ENCODE data around the gene ERGIC1.
A peak's percentile ranks its signal among the peaks of the same experiment; 100 is the strongest.
"Not testable (repeated sequence)": the region's sequence is repeated elsewhere in the genome, so short reads cannot be mapped to it uniquely, and the experiment has no call there.

ERGIC1 gene

GRCh38 chr5:172805736-172806255, 28.3 kb upstream of the ERGIC1 start:
- Histone ChIP-seq H3K4me1 (ENCODE audit: control insufficient read depth, insufficient read depth, low read length) (no peaks in the 10 kb centered on the region), H3K9ac (ENCODE audit: low read length) (no peak overlapping the region), H3K4me3 (ENCODE audit: low read length) (no peak overlapping the region), H3K27ac (ENCODE audit: low read depth, low read length) (no peak overlapping the region), H3K36me3 (ENCODE audit: control insufficient read depth, insufficient read depth, low read length) (no peaks in the 10 kb centered on the region), H3K27me3 (ENCODE audit: control insufficient read depth, insufficient read depth, low read length) (no peaks in the 10 kb centered on the region)

GRCh38 chr5:172806897-172807672, 27.0 kb upstream of the ERGIC1 start:
- H3K4me3 ChIP-seq (ENCODE audit: low read length), result peak overlapping the region; percentile 29
- H3K4me1 ChIP-seq (ENCODE audit: control insufficient read depth, insufficient read depth, low read length), result no peaks in the 10 kb centered on the region
- peak overlapping the region; percentile 24 for H3K9ac ChIP-seq (ENCODE audit: low read length)

DNA sequence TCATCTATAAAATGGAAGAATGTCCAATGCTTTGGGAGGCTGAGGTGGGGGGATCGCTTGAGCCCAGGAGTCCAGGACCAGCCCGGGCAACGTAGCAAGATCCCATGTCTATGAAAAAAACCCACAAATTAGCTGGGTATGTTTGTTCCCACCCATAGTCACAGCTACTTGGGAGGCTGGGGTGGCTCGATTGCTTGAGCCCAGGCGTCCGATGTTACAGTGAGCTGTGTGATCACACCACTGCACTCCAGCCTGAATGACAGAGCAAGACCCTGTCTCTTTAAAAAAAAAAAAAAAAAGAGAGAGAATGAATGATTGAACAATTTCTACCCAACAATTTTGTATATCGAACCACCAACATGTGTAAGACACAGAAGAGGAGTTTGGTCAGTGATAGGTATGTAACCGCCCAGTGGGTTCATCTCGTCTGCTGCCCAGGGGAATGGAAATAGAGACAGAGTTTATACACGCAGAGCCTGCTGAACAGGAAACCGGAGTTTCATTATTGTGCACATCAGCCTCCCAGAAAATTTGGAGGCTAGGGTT, 26.2 kb upstream of the ERGIC1 start:
- no peak overlapping the region for H3K27ac ChIP-seq (ENCODE audit: low read depth, low read length)
- no peaks in the 10 kb centered on the region for H3K27me3 ChIP-seq (ENCODE audit: control insufficient read depth, insufficient read depth, low read length)
- H3K4me1 ChIP-seq (ENCODE audit: control insufficient read depth, insufficient read depth, low read length), result no peaks in the 10 kb centered on the region
- no peak overlapping the region for H3K9ac ChIP-seq (ENCODE audit: low read length)
- no peaks in the 10 kb centered on the region for H3K36me3 ChIP-seq (ENCODE audit: control insufficient read depth, insufficient read depth, low read length)
- H3K4me3 ChIP-seq (ENCODE audit: low read length), result peak overlapping the region; percentile 29

More at GRCh38 chr5:172806897-172807672, 27.0 kb upstream of the ERGIC1 start:
- peak overlapping the region; percentile 59 for H3K27ac ChIP-seq (ENCODE audit: low read depth, low read length)
- H3K36me3 ChIP-seq (ENCODE audit: control insufficient read depth, insufficient read depth, low read length), result no peaks in the 10 kb centered on the region
- H3K27me3 ChIP-seq (ENCODE audit: control insufficient read depth, insufficient read depth, low read length), result no peaks in the 10 kb centered on the region

- no peaks in the 10 kb centered on the region for H3K36me3 ChIP-seq (ENCODE audit: control insufficient read depth, insufficient read depth, low read length)
- H3K4me3 ChIP-seq (ENCODE audit: low read length), result no peak overlapping the region
- no peak overlapping the region for H3K9ac ChIP-seq (ENCODE audit: low read length)
- no peak overlapping the region for H3K27ac ChIP-seq (ENCODE audit: low read depth, low read length)
- H3K4me1 ChIP-seq (ENCODE audit: control insufficient read depth, insufficient read depth, low read length), result no peaks in the 10 kb centered on the region
- no peaks in the 10 kb centered on the region for H3K27me3 ChIP-seq (ENCODE audit: control insufficient read depth, insufficient read depth, low read length)
These were observed 24.3 kb upstream of the ERGIC1 start for GRCh38 chr5:172809774-172810173.

DNA sequence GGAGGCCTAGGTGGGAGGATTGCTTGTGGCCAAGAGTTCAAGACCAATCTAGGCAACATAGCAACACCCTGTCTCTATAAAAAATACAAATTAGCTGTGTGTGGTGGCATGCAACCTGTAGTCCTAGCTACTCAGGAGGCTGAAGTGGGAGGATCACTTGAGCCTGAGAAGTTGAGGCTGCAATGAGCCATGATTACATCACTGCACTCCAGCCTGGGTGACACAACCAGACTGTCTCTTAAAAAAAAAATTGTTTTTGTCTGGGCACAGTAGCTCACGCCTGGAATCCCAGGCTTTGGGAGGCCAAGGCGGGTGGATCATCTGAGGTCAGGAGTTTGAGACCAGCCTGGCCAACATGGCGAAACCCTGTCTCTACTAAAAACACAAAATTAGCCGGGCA, 23.1 kb upstream of the ERGIC1 start:
- not testable (repeated sequence) for H3K27ac ChIP-seq (ENCODE audit: low read depth, low read length); H3K27me3 ChIP-seq (ENCODE audit: control insufficient read depth, insufficient read depth, low read length); H3K4me1 ChIP-seq (ENCODE audit: control insufficient read depth, insufficient read depth, low read length); H3K4me3 ChIP-seq (ENCODE audit: low read length); H3K36me3 ChIP-seq (ENCODE audit: control insufficient read depth, insufficient read depth, low read length); H3K9ac ChIP-seq (ENCODE audit: low read length)

GRCh38 chr5:172815631-172816030, 18.4 kb upstream of the ERGIC1 start:
- no peak overlapping the region for H3K9ac ChIP-seq (ENCODE audit: low read length)
- H3K27me3 ChIP-seq (ENCODE audit: control insufficient read depth, insufficient read depth, low read length), result no peaks in the 10 kb centered on the region
- H3K27ac ChIP-seq (ENCODE audit: low read depth, low read length), result no peak overlapping the region
- no peaks in the 10 kb centered on the region for H3K36me3 ChIP-seq (ENCODE audit: control insufficient read depth, insufficient read depth, low read length)
- no peaks in the 10 kb centered on the region for H3K4me1 ChIP-seq (ENCODE audit: control insufficient read depth, insufficient read depth, low read length)
- H3K4me3 ChIP-seq (ENCODE audit: low read length), result no peak overlapping the region

DNA sequence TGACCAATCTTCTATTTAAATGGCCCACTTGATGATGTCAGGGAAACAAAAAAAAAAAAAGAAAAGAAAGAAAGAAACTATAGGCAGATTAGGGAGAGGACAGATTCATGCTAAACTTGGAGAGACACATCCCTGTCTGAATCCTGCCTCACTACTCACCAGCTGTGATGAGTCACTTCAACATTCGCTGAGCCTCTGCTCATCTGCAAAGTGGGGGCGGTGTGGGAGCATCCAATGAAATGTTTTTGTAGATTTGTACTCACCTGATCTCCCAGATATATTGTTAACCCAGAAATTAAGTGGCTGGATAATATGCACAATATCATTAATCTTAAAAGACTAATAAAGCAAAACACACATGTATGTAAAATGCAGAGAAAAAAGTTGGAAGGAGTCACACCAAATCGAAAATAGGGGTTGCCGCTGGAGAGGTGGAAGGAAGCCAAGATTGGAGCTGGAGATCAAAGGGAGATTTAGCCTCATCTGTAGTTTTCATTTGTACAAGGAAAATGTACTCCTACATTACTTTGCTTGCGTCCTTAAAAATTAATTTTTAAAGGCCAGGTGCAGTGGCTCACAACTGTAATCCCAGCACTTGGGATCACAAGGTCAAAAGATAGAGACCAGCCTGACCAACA, 17.0 kb upstream of the ERGIC1 start:
- Histone ChIP-seq H3K27ac (ENCODE audit: low read depth, low read length) (no peak overlapping the region), H3K27me3 (ENCODE audit: control insufficient read depth, insufficient read depth, low read length) (no peaks in the 10 kb centered on the region), H3K4me1 (ENCODE audit: control insufficient read depth, insufficient read depth, low read length) (no peaks in the 10 kb centered on the region)

DNA sequence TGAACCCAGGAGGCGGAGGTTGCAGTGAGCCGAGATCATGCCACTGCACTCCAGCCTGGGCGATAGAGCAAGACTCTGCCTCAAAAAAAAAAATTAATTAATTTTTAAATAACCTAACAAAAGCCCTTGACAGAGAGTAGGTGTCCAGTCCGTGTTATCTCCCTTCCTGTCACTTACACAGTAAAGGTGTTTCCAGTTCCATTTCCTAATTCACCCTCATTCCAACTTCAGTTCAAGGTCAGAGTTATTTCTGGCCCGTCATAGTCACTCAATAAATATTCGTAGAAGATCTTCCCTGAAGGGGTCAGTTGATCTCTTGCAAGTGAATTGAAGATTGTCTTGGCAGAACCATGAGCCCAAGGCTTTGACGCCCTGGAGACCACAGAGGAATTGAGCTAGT, 16.4 kb upstream of the ERGIC1 start:
- Histone ChIP-seq H3K4me3 (ENCODE audit: low read length) (no peak overlapping the region), H3K27me3 (ENCODE audit: control insufficient read depth, insufficient read depth, low read length) (no peaks in the 10 kb centered on the region), H3K36me3 (ENCODE audit: control insufficient read depth, insufficient read depth, low read length) (no peaks in the 10 kb centered on the region), H3K9ac (ENCODE audit: low read length) (no peak overlapping the region), H3K4me1 (ENCODE audit: control insufficient read depth, insufficient read depth, low read length) (no peaks in the 10 kb centered on the region), H3K27ac (ENCODE audit: low read depth, low read length) (no peak overlapping the region)

More for the DNA sequence above, 17.0 kb upstream of the ERGIC1 start:
- no peak overlapping the region for H3K4me3 ChIP-seq (ENCODE audit: low read length)
- no peaks in the 10 kb centered on the region for H3K36me3 ChIP-seq (ENCODE audit: control insufficient read depth, insufficient read depth, low read length)
- no peak overlapping the region for H3K9ac ChIP-seq (ENCODE audit: low read length)

- Histone ChIP-seq H3K4me1 (ENCODE audit: control insufficient read depth, insufficient read depth, low read length) (no peaks in the 10 kb centered on the region), H3K27ac (ENCODE audit: low read depth, low read length) (no peak overlapping the region), H3K27me3 (ENCODE audit: control insufficient read depth, insufficient read depth, low read length) (no peaks in the 10 kb centered on the region), H3K4me3 (ENCODE audit: low read length) (no peak overlapping the region), H3K9ac (ENCODE audit: low read length) (no peak overlapping the region), H3K36me3 (ENCODE audit: control insufficient read depth, insufficient read depth, low read length) (no peaks in the 10 kb centered on the region)
These were observed 16.0 kb upstream of the ERGIC1 start for GRCh38 chr5:172818081-172818480.

DNA sequence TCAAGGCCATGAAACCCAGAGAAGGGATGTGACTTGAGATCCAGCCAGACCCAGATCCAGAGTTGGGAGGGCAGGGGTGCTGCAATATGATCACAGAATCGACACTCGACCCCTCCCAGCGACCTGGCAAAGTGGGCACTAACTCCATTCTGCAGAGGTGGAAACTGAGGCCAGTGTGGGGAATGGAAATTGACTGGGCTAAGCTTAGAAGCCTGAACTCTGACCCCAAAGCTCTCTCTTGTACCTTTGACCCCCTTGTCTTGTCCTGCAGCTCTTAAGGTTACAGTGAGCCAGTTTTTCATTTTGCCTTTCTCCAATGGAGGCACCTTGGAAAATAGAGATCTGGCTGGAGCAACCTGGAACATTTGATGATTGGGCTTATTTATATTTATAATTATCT, 14.5 kb upstream of the ERGIC1 start:
- Histone ChIP-seq H3K4me3 (ENCODE audit: low read length) (no peak overlapping the region), H3K9ac (ENCODE audit: low read length) (no peak overlapping the region), H3K4me1 (ENCODE audit: control insufficient read depth, insufficient read depth, low read length) (no peaks in the 10 kb centered on the region), H3K27me3 (ENCODE audit: control insufficient read depth, insufficient read depth, low read length) (no peaks in the 10 kb centered on the region), H3K36me3 (ENCODE audit: control insufficient read depth, insufficient read depth, low read length) (no peaks in the 10 kb centered on the region), H3K27ac (ENCODE audit: low read depth, low read length) (no peak overlapping the region)

- no peak overlapping the region for H3K4me3 ChIP-seq (ENCODE audit: low read length)
- H3K27ac ChIP-seq (ENCODE audit: low read depth, low read length), result no peak overlapping the region
- H3K9ac ChIP-seq (ENCODE audit: low read length), result no peak overlapping the region
- H3K36me3 ChIP-seq (ENCODE audit: control insufficient read depth, insufficient read depth, low read length), result no peaks in the 10 kb centered on the region
- H3K4me1 ChIP-seq (ENCODE audit: control insufficient read depth, insufficient read depth, low read length), result no peaks in the 10 kb centered on the region
- H3K27me3 ChIP-seq (ENCODE audit: control insufficient read depth, insufficient read depth, low read length), result no peaks in the 10 kb centered on the region
These were observed 13.8 kb upstream of the ERGIC1 start for GRCh38 chr5:172820046-172820767.

DNA sequence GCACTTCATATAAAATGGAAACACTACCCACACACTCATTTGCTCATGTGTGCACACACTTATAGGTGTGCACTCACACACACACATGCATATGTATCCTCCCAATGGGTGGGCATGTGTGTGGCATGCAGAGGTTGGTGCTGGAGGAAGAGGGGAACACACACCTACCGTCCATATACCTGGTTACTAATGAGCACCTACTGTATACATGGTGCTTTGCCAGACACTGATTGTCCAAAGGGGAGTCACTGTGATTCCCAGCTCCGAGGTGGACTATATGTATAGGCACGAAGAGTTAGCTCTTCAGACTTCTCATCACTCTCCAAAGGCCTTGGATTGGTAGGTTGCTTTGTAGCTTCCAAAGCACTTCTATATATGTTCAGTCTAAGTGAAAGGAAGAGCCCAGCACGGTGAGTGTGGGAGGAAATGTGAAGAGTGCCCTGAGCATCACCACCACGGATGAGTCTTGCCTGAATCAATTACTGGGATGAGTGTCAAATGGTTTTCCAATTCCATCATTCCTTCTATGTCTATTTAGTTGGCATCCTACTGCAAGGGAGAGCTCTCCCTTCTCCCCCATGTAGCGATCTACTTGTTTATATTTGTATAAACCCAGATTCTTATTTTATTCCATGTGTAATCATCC, 12.6 kb upstream of the ERGIC1 start:
- no peaks in the 10 kb centered on the region for H3K27me3 ChIP-seq (ENCODE audit: control insufficient read depth, insufficient read depth, low read length)
- no peak overlapping the region for H3K9ac ChIP-seq (ENCODE audit: low read length)
- H3K4me3 ChIP-seq (ENCODE audit: low read length), result no peak overlapping the region
- no peaks in the 10 kb centered on the region for H3K36me3 ChIP-seq (ENCODE audit: control insufficient read depth, insufficient read depth, low read length)
- H3K27ac ChIP-seq (ENCODE audit: low read depth, low read length), result no peak overlapping the region
- H3K4me1 ChIP-seq (ENCODE audit: control insufficient read depth, insufficient read depth, low read length), result no peaks in the 10 kb centered on the region

Measured in rectal smooth muscle tissue (tissue), 1 donor.